B cell (primary cell): Measurements from ENCODE around the gene FIZ1. TPM values are rescaled to one million over a fixed set of nuclear protein-coding genes. Genes with fewer than 3 reads are reported as not detected.

Experiments used
- ATAC-seq: fragments of 200-7000 bp; cut with Tn5 transposase; one replicate; pipeline ENCODE4 v1.10.0; 2021; ENCODE audit warnings: low read depth, mild to moderate bottlenecking, moderate number of reproducible peaks, moderate library complexity
- CTCF ChIA-PET: fragments of 350-600 bp; sonication (Branson Sonifier 250); formaldehyde crosslinking; loops from one replicate; lab custom pipeline; 2021; ENCODE audit warnings: antibody characterized with exemption, inconsistent platforms; lab: Charles Lee
- POLR2A ChIA-PET: fragments of 350-600 bp; sonication (Branson Sonifier 250); formaldehyde crosslinking; loops from one replicate; lab custom pipeline; 2021; ENCODE audit warnings: antibody characterized with exemption; lab: Charles Lee
- DNase-seq: peaks from one replicate; pipeline ENCODE4 v3.0.0; 2013
- H2AFZ ChIP-seq: 2 replicates; pipeline ENCODE4 v1.6.1; 2012; ENCODE audit warnings: mild to moderate bottlenecking, low read depth, low read length; ENCODE audit not compliant: insufficient read depth, poor library complexity, severe bottlenecking
- H3K27ac ChIP-seq, 2 donors: 1 replicate in 1 of 2; 2 replicates in 1 of 2; pipeline ENCODE4 v1.5.1; 2012 to 2013; ENCODE audit warnings: low read length in 2 of 2, mild to moderate bottlenecking in 2 of 2, moderate library complexity in 1 of 2
- H3K27me3 ChIP-seq, 4 experiments: fragments of 200-600 bp in 1 of 4; sonication (generic) in 1 of 4; replicated peaks in 1 of 4; 1 replicate in 2 of 4; 2 replicates in 2 of 4; pipeline versions ENCODE4 v1.6.1 to v1.7.0; 2013 to 2016; ENCODE audit warnings: low read length in 3 of 4, mild to moderate bottlenecking in 2 of 4, mixed read lengths in 1 of 4, moderate library complexity in 1 of 4; ENCODE audit not compliant: insufficient read depth in 4 of 4, control insufficient read depth in 3 of 4; ENCODE audit errors: control extremely low read depth in 1 of 4
- H3K36me3 ChIP-seq, 2 experiments: replicated peaks in 1 of 2; 1 replicate in 1 of 2; 2 replicates in 1 of 2; pipeline versions ENCODE4 v1.6.1 to v1.7.1; 2013; ENCODE audit warnings: low read length in 1 of 2; ENCODE audit not compliant: insufficient read depth in 2 of 2, control insufficient read depth in 1 of 2; ENCODE audit errors: control extremely low read depth in 1 of 2, extremely low read depth in 1 of 2
- H3K4me1 ChIP-seq, 2 donors: fragments of 200-600 bp in 1 of 2; sonication (generic) in 1 of 2; 1 replicate in 1 of 2; 2 replicates in 1 of 2; pipeline versions ENCODE4 v1.5.1 to v1.6.1; 2013 to 2017; ENCODE audit warnings: low read length in 2 of 2; ENCODE audit not compliant: control insufficient read depth in 2 of 2, insufficient read depth in 2 of 2
- H3K4me2 ChIP-seq: replicated peaks from 2 replicates; pipeline ENCODE3; 2012; ENCODE audit warnings: mild to moderate bottlenecking, low read depth, low read length; ENCODE audit not compliant: poor library complexity, severe bottlenecking
- H3K4me3 ChIP-seq, 5 experiments: fragments of 200-600 bp in 1 of 5; sonication (generic) in 1 of 5; 1 replicate in 3 of 5; 2 replicates in 2 of 5; pipeline versions ENCODE4 v1.5.1 to v1.7.0; 2011 to 2016; ENCODE audit warnings: low read length in 4 of 5, mild to moderate bottlenecking in 4 of 5, low read depth in 2 of 5, control low read depth in 1 of 5, moderate library complexity in 1 of 5; ENCODE audit not compliant: insufficient read depth in 1 of 5; ENCODE audit errors: control extremely low read depth in 1 of 5, extremely low read depth in 1 of 5
- H3K79me2 ChIP-seq: fragments of 200-600 bp; sonication (generic); one replicate; pipeline ENCODE4 v1.6.0; 2016; ENCODE audit warnings: low read length; ENCODE audit not compliant: control insufficient read depth, insufficient read depth
- H3K9ac ChIP-seq: fragments of 200-600 bp; sonication (generic); 2 replicates; pipeline ENCODE4 v1.6.1; 2017; ENCODE audit warnings: mild to moderate bottlenecking, low read length, moderate library complexity
- H3K9me3 ChIP-seq, 3 donors: one replicate each; pipeline versions ENCODE4 v1.6.1 to v1.7.1; 2013; ENCODE audit warnings: low read length in 2 of 3; ENCODE audit not compliant: control insufficient read depth in 2 of 3, insufficient read depth in 1 of 3; ENCODE audit errors: control extremely low read depth in 1 of 3
- H4K20me1 ChIP-seq: 2 replicates; pipeline ENCODE4 v1.6.0; 2012; ENCODE audit warnings: mild to moderate bottlenecking, low read length; ENCODE audit not compliant: insufficient read depth, control insufficient read depth, poor library complexity, severe bottlenecking
- H3K27ac Mint-ChIP-seq: one replicate; pipeline ENCODE4 v1.8.0; 2021; ENCODE audit warnings: mixed read lengths
- H3K27me3 Mint-ChIP-seq: one replicate; pipeline ENCODE4 v1.8.0; 2021; ENCODE audit warnings: mixed read lengths
- H3K4me1 Mint-ChIP-seq: one replicate; pipeline ENCODE4 v1.8.0; 2021; ENCODE audit warnings: mixed read lengths
- H3K4me3 Mint-ChIP-seq: one replicate; pipeline ENCODE4 v1.8.0; 2021; ENCODE audit warnings: mixed read lengths
- H3K9me3 Mint-ChIP-seq: one replicate; pipeline ENCODE4 v1.8.0; 2022; ENCODE audit warnings: mixed read lengths; ENCODE audit not compliant: insufficient read depth
- EZH2 ChIP-seq: IDR thresholded peaks from 2 replicates; pipeline ENCODE4 v1.6.1; 2012; ENCODE audit warnings: borderline replicate concordance, low read depth, mild to moderate bottlenecking, moderate library complexity, low read length; ENCODE audit not compliant: insufficient read depth, poor library complexity, severe bottlenecking
- WGBS: methylation state at CpG from one replicate; pipeline ENCODE4 v1.1.5; 2013; ENCODE audit warnings: missing lambda C conversion rate; ENCODE audit not compliant: insufficient coverage; 5-methylcytosine and 5-hydroxymethylcytosine counted together
- intact Hi-C: fragments of 100-400 bp; cut with micrococcal nuclease; formaldehyde crosslinking; loops from one replicate; pipeline ENCODE4 v1.10.0; 2022
- polyA plus RNA-seq: library from polyadenylated mRNA; depleted of rRNA; stranded (reverse); fragments of >200 nt; gene quantifications from 2 replicates; pipeline ENCODE4 v1.2.3, GENCODE V29; 2012
- total RNA-seq, 2 donors: library from RNA; stranded (reverse); fragments of 120-200 nt in 1 of 2; gene quantifications; 1 replicate in 1 of 2; 2 replicates in 1 of 2; pipeline versions ENCODE4 v1.2.3 to v1.2.4, GENCODE V29; 2013 to 2022
- TF ChIP-seq, protein P1 (sequence below): fragments of 200-600 bp; IDR thresholded peaks from one replicate; pipeline ENCODE4 v1.8.0; 2022; ENCODE audit warnings: antibody characterized with exemption, mild to moderate bottlenecking

The FIZ1 gene
- total and polyA plus RNA-seq, 2 donors (not counting 1 experiment from before 2014, with no cell fraction given) = 8.0 to 26.4 TPM

- peak within 1 kb of the TSS; percentile 66 to 80 for H3K27ac ChIP-seq
- peak within 1 kb of the TSS; percentile 83 for H3K4me3 Mint-ChIP-seq
- no peaks in the 10 kb centered on the region for H3K27me3 ChIP-seq
- H3K79me2 ChIP-seq = no peaks in the 10 kb centered on the region
- H3K4me2 ChIP-seq = peak within 1 kb of the TSS; percentile 93
- intact Hi-C loops = loop anchor here (2.0 kb wide), 1 partner anchor 18 kb away; the partner anchor contains the start of gene FIZ1
- H3K36me3 ChIP-seq = no peaks in the 10 kb centered on the region
- ChIA-PET POLR2A (interaction anchor here (0.6 to 1.9 kb wide), 4 partner anchors 14 to 26 kb away, joined by 3 to 8 read pairs (median 5); partner anchors contain the start of genes FIZ1 and ZNF865), CTCF (interaction anchor here (1.2 to 1.4 kb wide), 2 partner anchors 50 to 52 kb away, joined by 4 to 7 read pairs; no protein-coding TSS in a partner anchor)
- H3K27ac Mint-ChIP-seq = peak within 1 kb of the TSS; percentile 68
- no peaks in the 10 kb centered on the region for H3K27me3 Mint-ChIP-seq
- 1% methylated on average over 8 of the region's 24 CpGs for WGBS
- H3K4me1 ChIP-seq = peaks cover 22 to 25% of the 10 kb centered on the region in 2 donors
- no peaks in the 10 kb centered on the region for H4K20me1 ChIP-seq
- H3K9ac ChIP-seq = peak within 1 kb of the TSS; percentile 80
- ATAC-seq (peak; percentile 71), DNase-seq (peak; percentile 83)
- peaks cover 0 to 9% (median 0%) of the 10 kb centered on the region in 3 donors for H3K9me3 ChIP-seq
- TF ChIP-seq, protein P1, sequence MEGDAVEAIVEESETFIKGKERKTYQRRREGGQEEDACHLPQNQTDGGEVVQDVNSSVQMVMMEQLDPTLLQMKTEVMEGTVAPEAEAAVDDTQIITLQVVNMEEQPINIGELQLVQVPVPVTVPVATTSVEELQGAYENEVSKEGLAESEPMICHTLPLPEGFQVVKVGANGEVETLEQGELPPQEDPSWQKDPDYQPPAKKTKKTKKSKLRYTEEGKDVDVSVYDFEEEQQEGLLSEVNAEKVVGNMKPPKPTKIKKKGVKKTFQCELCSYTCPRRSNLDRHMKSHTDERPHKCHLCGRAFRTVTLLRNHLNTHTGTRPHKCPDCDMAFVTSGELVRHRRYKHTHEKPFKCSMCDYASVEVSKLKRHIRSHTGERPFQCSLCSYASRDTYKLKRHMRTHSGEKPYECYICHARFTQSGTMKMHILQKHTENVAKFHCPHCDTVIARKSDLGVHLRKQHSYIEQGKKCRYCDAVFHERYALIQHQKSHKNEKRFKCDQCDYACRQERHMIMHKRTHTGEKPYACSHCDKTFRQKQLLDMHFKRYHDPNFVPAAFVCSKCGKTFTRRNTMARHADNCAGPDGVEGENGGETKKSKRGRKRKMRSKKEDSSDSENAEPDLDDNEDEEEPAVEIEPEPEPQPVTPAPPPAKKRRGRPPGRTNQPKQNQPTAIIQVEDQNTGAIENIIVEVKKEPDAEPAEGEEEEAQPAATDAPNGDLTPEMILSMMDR = no peak
- no peak for TF ChIP-seq EZH2
- peak within 1 kb of the TSS; percentile 19 to 78 (median 69) for H3K4me3 ChIP-seq
- H2AFZ ChIP-seq = peak within 1 kb of the TSS; percentile 96
- no peaks in the 10 kb centered on the region for H3K9me3 Mint-ChIP-seq
- peaks cover 33% of the 10 kb centered on the region for H3K4me1 Mint-ChIP-seq
Measured at GRCh38 chr19:55580628-55581144, 18.6 kb downstream of the FIZ1 start, which contains the start of gene ZNF579. TSS of gene ZNF579 (minus strand) at chr19:55580848. CDS start at chr19:55579639, 1,209 bp downstream.
